Measurements from ENCODE around the gene C2CD3.
A peak's percentile ranks its signal among the peaks of the same experiment; 100 is the strongest.

Gene C2CD3

DNA sequence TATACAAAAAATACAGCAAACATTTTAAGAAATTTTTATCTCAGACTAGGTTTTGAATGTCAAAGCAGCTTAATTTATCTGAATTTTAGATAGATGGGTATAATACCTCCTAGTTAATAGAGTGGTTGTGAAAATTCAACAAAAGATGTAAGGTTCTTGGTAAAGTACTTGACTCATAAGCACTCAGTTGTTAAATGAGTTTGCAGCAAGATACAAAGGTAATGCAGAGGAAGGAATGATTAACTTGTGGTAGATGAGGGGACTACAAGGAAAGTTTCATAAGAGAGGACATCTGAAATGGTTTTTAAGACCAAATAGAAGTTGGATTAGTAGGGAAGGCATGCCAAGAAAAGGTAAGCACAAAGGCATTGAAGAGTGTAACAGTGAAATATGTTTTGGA is 37.7 kb upstream of the C2CD3 start:
- Histone ChIP-seq H3K79me1 (ENCODE audit: low read length) (no peaks in the 10 kb centered on the region), H2BK12ac (ENCODE audit: low read length) (no peak overlapping the region)

GRCh38 chr11:74206746-74207145 is 35.9 kb upstream of the C2CD3 start:
- Histone ChIP-seq H3K27ac (ENCODE audit: low read depth, low read length) (no peak overlapping the region), H2BK120ac (ENCODE audit: insufficient read depth, low read length, poor library complexity) (no peak overlapping the region), H3K36me3 (ENCODE audit: control insufficient read depth in 1 of 2, insufficient read depth in 2 of 2, low read length in 2 of 2) (peaks cover 4 to 11% of the 10 kb centered on the region in 2 experiments), H3K18ac (ENCODE audit: low read length) (no peak overlapping the region), H2BK12ac (ENCODE audit: low read length) (no peak overlapping the region), H3K27me3 (ENCODE audit: insufficient read depth, low read length) (no peaks in the 10 kb centered on the region), H4K12ac (ENCODE audit: low read depth, low read length) (no peak overlapping the region), H3K23ac (ENCODE audit: low read length) (no peak overlapping the region), H3K4ac (ENCODE audit: low read depth, low read length) (no peak overlapping the region), H3K79me1 (ENCODE audit: low read length) (no peaks in the 10 kb centered on the region), H2AFZ (ENCODE audit: insufficient read depth, low read length, poor library complexity) (no peak overlapping the region), H2BK5ac (ENCODE audit: low read depth, low read length, poor library complexity) (no peak overlapping the region), H4K8ac (ENCODE audit: low read depth, low read length) (no peak overlapping the region), H3K4me3 (ENCODE audit: low read depth, low read length) (no peak overlapping the region), H3K4me1 (ENCODE audit: control insufficient read depth in 1 of 2, insufficient read depth in 2 of 2, low read length in 2 of 2) (no peaks in the 10 kb centered on the region), H3K9me3 (ENCODE audit: insufficient read depth, low read depth, low read length) (no peaks in the 10 kb centered on the region), H3K14ac (ENCODE audit: low read length) (no peak overlapping the region), H3K4me2 (ENCODE audit: low read length) (no peak overlapping the region), H3K9ac (ENCODE audit: low read length) (no peak overlapping the region), H4K91ac (ENCODE audit: low read depth, low read length) (no peak overlapping the region), H3K79me2 (ENCODE audit: control insufficient read depth, insufficient read depth, low read length, poor library complexity) (no peaks in the 10 kb centered on the region), H2AK5ac (ENCODE audit: low read length) (no peak overlapping the region)
- WGBS (ENCODE audit: extremely low coverage, insufficient coverage, insufficient read length) = no CpG with 5 or more reads among the region's 1 CpG
- DNase-seq = no peak

More for the DNA sequence above, 37.7 kb upstream of the C2CD3 start:
- Histone ChIP-seq H3K23ac (ENCODE audit: low read length) (no peak overlapping the region), H2AK5ac (ENCODE audit: low read length) (no peak overlapping the region), H2BK120ac (ENCODE audit: insufficient read depth, low read length, poor library complexity) (no peak overlapping the region), H3K4me1 (ENCODE audit: control insufficient read depth in 1 of 2, insufficient read depth in 2 of 2, low read length in 2 of 2) (no peaks in the 10 kb centered on the region), H2AFZ (ENCODE audit: insufficient read depth, low read length, poor library complexity) (no peak overlapping the region), H2BK5ac (ENCODE audit: low read depth, low read length, poor library complexity) (no peak overlapping the region), H4K91ac (ENCODE audit: low read depth, low read length) (no peak overlapping the region), H3K27ac (ENCODE audit: low read depth, low read length) (no peak overlapping the region), H3K9me3 (ENCODE audit: insufficient read depth, low read depth, low read length) (no peaks in the 10 kb centered on the region), H3K18ac (ENCODE audit: low read length) (no peak overlapping the region), H3K36me3 (ENCODE audit: control insufficient read depth in 1 of 2, insufficient read depth in 2 of 2, low read length in 2 of 2) (peaks cover 9 to 18% of the 10 kb centered on the region in 2 experiments), H4K12ac (ENCODE audit: low read depth, low read length) (no peak overlapping the region), H3K4me2 (ENCODE audit: low read length) (no peak overlapping the region), H3K4me3 (ENCODE audit: low read depth, low read length) (no peak overlapping the region), H3K9ac (ENCODE audit: low read length) (no peak overlapping the region), H3K14ac (ENCODE audit: low read length) (no peak overlapping the region), H4K8ac (ENCODE audit: low read depth, low read length) (no peak overlapping the region), H3K27me3 (ENCODE audit: insufficient read depth, low read length) (no peaks in the 10 kb centered on the region), H3K4ac (ENCODE audit: low read depth, low read length) (no peak overlapping the region), H3K79me2 (ENCODE audit: control insufficient read depth, insufficient read depth, low read length, poor library complexity) (no peaks in the 10 kb centered on the region)
- no peak for DNase-seq

- H2BK12ac ChIP-seq (ENCODE audit: low read length) = no peak overlapping the region
- H3K27me3 ChIP-seq (ENCODE audit: insufficient read depth, low read length) = no peaks in the 10 kb centered on the region
- H3K27ac ChIP-seq (ENCODE audit: low read depth, low read length) = no peak overlapping the region
- no peak for DNase-seq
- no peak overlapping the region for H2BK120ac ChIP-seq (ENCODE audit: insufficient read depth, low read length, poor library complexity)
- WGBS (ENCODE audit: extremely low coverage, insufficient coverage, insufficient read length) = no CpG with 5 or more reads among the region's 1 CpG
- H3K4me3 ChIP-seq (ENCODE audit: low read depth, low read length) = no peak overlapping the region
- no peak overlapping the region for H3K18ac ChIP-seq (ENCODE audit: low read length)
- no peak overlapping the region for H2BK5ac ChIP-seq (ENCODE audit: low read depth, low read length, poor library complexity)
- H2AFZ ChIP-seq (ENCODE audit: insufficient read depth, low read length, poor library complexity) = no peak overlapping the region
- peaks cover 5 to 11% of the 10 kb centered on the region in 2 experiments for H3K36me3 ChIP-seq (ENCODE audit: control insufficient read depth in 1 of 2, insufficient read depth in 2 of 2, low read length in 2 of 2)
- H4K8ac ChIP-seq (ENCODE audit: low read depth, low read length) = no peak overlapping the region
- no peak overlapping the region for H3K9ac ChIP-seq (ENCODE audit: low read length)
- H3K23ac ChIP-seq (ENCODE audit: low read length) = no peak overlapping the region
- no peak overlapping the region for H3K4me2 ChIP-seq (ENCODE audit: low read length)
- H3K14ac ChIP-seq (ENCODE audit: low read length) = no peak overlapping the region
- no peaks in the 10 kb centered on the region for H3K9me3 ChIP-seq (ENCODE audit: insufficient read depth, low read depth, low read length)
- no peaks in the 10 kb centered on the region for H3K79me1 ChIP-seq (ENCODE audit: low read length)
- no peaks in the 10 kb centered on the region for H3K79me2 ChIP-seq (ENCODE audit: control insufficient read depth, insufficient read depth, low read length, poor library complexity)
- no peak overlapping the region for H4K91ac ChIP-seq (ENCODE audit: low read depth, low read length)
- no peak overlapping the region for H2AK5ac ChIP-seq (ENCODE audit: low read length)
- no peaks in the 10 kb centered on the region for H3K4me1 ChIP-seq (ENCODE audit: control insufficient read depth in 1 of 2, insufficient read depth in 2 of 2, low read length in 2 of 2)
- no peak overlapping the region for H3K4ac ChIP-seq (ENCODE audit: low read depth, low read length)
- H4K12ac ChIP-seq (ENCODE audit: low read depth, low read length) = no peak overlapping the region
These were observed 34.4 kb upstream of the C2CD3 start for GRCh38 chr11:74205181-74205580.

DNA sequence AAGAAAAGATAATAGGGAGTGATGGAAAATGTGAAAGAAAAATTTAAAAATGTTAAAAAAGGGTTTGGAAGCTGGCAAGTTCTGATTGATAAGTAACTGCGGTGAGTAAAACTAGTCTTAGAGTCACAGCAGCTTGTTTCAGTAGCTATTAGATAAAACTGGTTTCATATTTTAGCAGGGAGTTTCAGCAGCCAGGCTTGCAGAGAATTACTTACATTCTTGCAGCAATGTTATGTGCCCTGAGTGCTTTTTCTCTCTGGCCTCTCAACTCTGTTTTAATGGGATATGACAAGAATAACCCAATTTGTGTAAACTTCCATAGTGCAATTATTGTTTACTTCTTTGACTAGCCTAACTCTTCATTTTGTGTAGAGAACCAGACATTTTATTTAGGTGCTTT is 33.9 kb upstream of the C2CD3 start:
- Histone ChIP-seq H3K9ac (ENCODE audit: low read length) (no peak overlapping the region), H3K27me3 (ENCODE audit: insufficient read depth, low read length) (no peaks in the 10 kb centered on the region)

More for the DNA sequence above, 33.9 kb upstream of the C2CD3 start:
- no peak overlapping the region for H3K27ac ChIP-seq (ENCODE audit: low read depth, low read length)
- no peak overlapping the region for H4K91ac ChIP-seq (ENCODE audit: low read depth, low read length)
- no peak overlapping the region for H3K4me3 ChIP-seq (ENCODE audit: low read depth, low read length)
- peak; percentile 12 to 66 for DNase-seq
- no peak overlapping the region for H2AFZ ChIP-seq (ENCODE audit: insufficient read depth, low read length, poor library complexity)
- H3K4me1 ChIP-seq (ENCODE audit: control insufficient read depth in 1 of 2, insufficient read depth in 2 of 2, low read length in 2 of 2) = no peaks in the 10 kb centered on the region
- H2BK5ac ChIP-seq (ENCODE audit: low read depth, low read length, poor library complexity) = no peak overlapping the region
- H3K79me2 ChIP-seq (ENCODE audit: control insufficient read depth, insufficient read depth, low read length, poor library complexity) = no peaks in the 10 kb centered on the region
- WGBS (ENCODE audit: extremely low coverage, insufficient coverage, insufficient read length) = 100% methylated on average over 1 of the region's 1 CpG
- H4K8ac ChIP-seq (ENCODE audit: low read depth, low read length) = no peak overlapping the region
- no peaks in the 10 kb centered on the region for H3K9me3 ChIP-seq (ENCODE audit: insufficient read depth, low read depth, low read length)
- H3K79me1 ChIP-seq (ENCODE audit: low read length) = no peaks in the 10 kb centered on the region
- H2BK12ac ChIP-seq (ENCODE audit: low read length) = no peak overlapping the region
- no peak overlapping the region for H2AK5ac ChIP-seq (ENCODE audit: low read length)
- H3K23ac ChIP-seq (ENCODE audit: low read length) = no peak overlapping the region
- no peak overlapping the region for H3K4ac ChIP-seq (ENCODE audit: low read depth, low read length)
- peaks cover 5 to 9% of the 10 kb centered on the region in 2 experiments for H3K36me3 ChIP-seq (ENCODE audit: control insufficient read depth in 1 of 2, insufficient read depth in 2 of 2, low read length in 2 of 2)
- H3K4me2 ChIP-seq (ENCODE audit: low read length) = no peak overlapping the region
- H3K14ac ChIP-seq (ENCODE audit: low read length) = no peak overlapping the region
- no peak overlapping the region for H3K18ac ChIP-seq (ENCODE audit: low read length)
- no peak overlapping the region for H2BK120ac ChIP-seq (ENCODE audit: insufficient read depth, low read length, poor library complexity)
- no peak overlapping the region for H4K12ac ChIP-seq (ENCODE audit: low read depth, low read length)

Measured in trophoblast cell (in vitro differentiated cells and primary cell).